SHP77 (cell line): ENCODE measurements around the gene CASKIN2.

Source experiments
- DNase-seq, 2 experiments: peaks; one replicate each; lab custom pipeline; 2025; lab: John Stamatoyannopoulos, UW

Gene CASKIN2

GRCh38 chr17:75506134-75506533 lies 9.2 kb downstream of the CASKIN2 start:
- DNase-seq = no peak

GRCh38 chr17:75505640-75506039 lies 9.7 kb downstream of the CASKIN2 start:
- no peak for DNase-seq

- DNase-seq = no peak
These were observed 10.3 kb downstream of the CASKIN2 start for GRCh38 chr17:75505152-75505409.

GRCh38 chr17:75504347-75505151 lies 10.8 kb downstream of the CASKIN2 start:
- DNase-seq = peak in 1 of 2 experiments; percentile 25

GRCh38 chr17:75503976-75504346 lies 11.4 kb downstream of the CASKIN2 start:
- no peak for DNase-seq

- no peak for DNase-seq
These were observed 11.9 kb downstream of the CASKIN2 start for GRCh38 chr17:75503337-75503950.

- no peak for DNase-seq
These were observed 12.5 kb downstream of the CASKIN2 start for GRCh38 chr17:75502721-75503329.

- DNase-seq = no peak
These were observed 13.1 kb downstream of the CASKIN2 start for GRCh38 chr17:75502072-75502720.

- DNase-seq = no peak
These were observed 13.8 kb downstream of the CASKIN2 start for GRCh38 chr17:75501378-75502071.

GRCh38 chr17:75500419-75501216 lies 14.7 kb downstream of the CASKIN2 start:
- no peak for DNase-seq

- no peak for DNase-seq
These were observed 15.9 kb downstream of the CASKIN2 start for GRCh38 chr17:75499313-75500022.

GRCh38 chr17:75498726-75499213 lies 16.6 kb downstream of the CASKIN2 start:
- no peak for DNase-seq

GRCh38 chr17:75498039-75498725 lies 17.2 kb downstream of the CASKIN2 start:
- DNase-seq = no peak

GRCh38 chr17:75496005-75496404 lies 19.3 kb downstream of the CASKIN2 start:
- DNase-seq = no peak

GRCh38 chr17:75494326-75494877 lies 20.9 kb downstream of the CASKIN2 start:
- no peak for DNase-seq

GRCh38 chr17:75493476-75494129 lies 21.7 kb downstream of the CASKIN2 start:
- DNase-seq = no peak

GRCh38 chr17:75492555-75493168 lies 22.7 kb downstream of the CASKIN2 start:
- DNase-seq = no peak

- DNase-seq = no peak
These were observed 23.7 kb downstream of the CASKIN2 start for GRCh38 chr17:75491680-75492079.
